Calu3 (cell line): ENCODE results near the gene COL6A2. TPM values are rescaled to one million over a fixed set of nuclear protein-coding genes. Genes with fewer than 3 reads are reported as not detected.

Experiments used
- BruUV-seq: library from RNA; stranded (reverse); fragments of 400-500 nt; replicated peaks from 2 replicates; lab custom pipeline; 2021; lab: Mats Ljungman, UMichigan
- CTCF ChIA-PET: fragments of 300-600 bp; sonication (Branson Sonifier 250); formaldehyde crosslinking; loops from one replicate; lab custom pipeline; 2022; ENCODE audit warnings: antibody characterized with exemption; lab: Charles Lee
- DNase-seq: peaks from one replicate; pipeline ENCODE4 v3.0.0; 2022
- H3K27ac Mint-ChIP-seq: one replicate; pipeline ENCODE4 v1.8.0; 2022; ENCODE audit warnings: mixed read lengths; ENCODE audit not compliant: unreplicated experiment
- H3K27me3 Mint-ChIP-seq: one replicate; pipeline ENCODE4 v1.8.0; 2022; ENCODE audit warnings: mixed read lengths; ENCODE audit not compliant: unreplicated experiment
- H3K36me3 Mint-ChIP-seq: one replicate; pipeline ENCODE4 v1.8.0; 2022; ENCODE audit warnings: mild to moderate bottlenecking, moderate library complexity, mixed read lengths; ENCODE audit not compliant: insufficient read depth, unreplicated experiment
- H3K4me1 Mint-ChIP-seq: one replicate; pipeline ENCODE4 v1.8.0; 2022; ENCODE audit warnings: mild to moderate bottlenecking, low read depth, mixed read lengths; ENCODE audit not compliant: unreplicated experiment
- H3K4me3 Mint-ChIP-seq: one replicate; pipeline ENCODE4 v1.8.0; 2022; ENCODE audit warnings: mild to moderate bottlenecking, low read depth, moderate library complexity, mixed read lengths; ENCODE audit not compliant: unreplicated experiment
- H3K9me3 Mint-ChIP-seq: one replicate; pipeline ENCODE4 v1.8.0; 2022; ENCODE audit warnings: low read depth, mixed read lengths; ENCODE audit not compliant: unreplicated experiment
- intact Hi-C: fragments of 100-400 bp; cut with micrococcal nuclease; formaldehyde crosslinking; loops from one replicate; pipeline ENCODE4 v1.10.0; 2022; ENCODE audit not compliant: unreplicated experiment
- total RNA-seq: library from RNA; stranded (reverse); gene quantifications from 2 replicates; pipeline ENCODE4 v1.2.3, GENCODE V29; 2022
- TF ChIP-seq, protein P1 (sequence below): fragments of 200-600 bp; IDR thresholded peaks from one replicate; pipeline ENCODE4 v1.8.0; 2022; ENCODE audit warnings: antibody characterized with exemption; ENCODE audit not compliant: unreplicated experiment

The COL6A2 gene
- total RNA-seq, 1 experiment from 2014 or later = 3.4 TPM

DNA sequence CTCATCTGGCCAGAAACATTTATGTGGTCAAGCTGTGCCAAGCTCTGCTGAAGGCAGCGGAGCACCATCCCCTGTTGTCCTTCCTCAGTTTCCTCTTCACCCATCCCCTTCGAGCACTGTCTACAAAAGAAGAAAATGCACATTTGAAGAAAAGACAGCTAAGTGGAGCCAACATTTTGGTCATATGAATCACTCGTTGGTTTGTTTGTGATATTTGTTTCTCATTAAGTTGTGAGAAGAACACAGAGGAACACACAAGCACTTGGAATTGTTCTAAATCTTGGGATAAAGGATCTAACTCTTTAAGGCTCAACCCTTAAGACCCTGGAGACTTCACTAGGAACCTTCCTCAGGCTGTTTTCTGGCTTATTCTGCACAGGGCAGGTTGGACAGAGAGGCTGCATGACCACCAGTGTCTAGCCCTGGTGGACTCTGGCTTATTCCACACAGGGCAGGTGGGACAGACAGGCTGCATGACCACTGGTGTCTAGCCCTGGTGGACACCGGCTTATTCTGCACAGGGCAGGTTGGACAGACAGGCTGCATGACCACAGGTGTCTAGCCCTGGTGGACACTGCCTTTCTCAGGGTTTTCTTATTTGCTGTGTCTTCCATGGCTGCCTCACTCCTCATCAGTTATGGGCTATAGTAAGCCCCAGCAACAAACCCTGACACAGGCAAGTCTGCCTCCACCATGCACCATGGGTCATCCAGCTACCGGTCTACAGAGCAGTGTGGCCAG is 35.3 kb upstream of the COL6A2 start:
- peaks cover 8% of the 10 kb centered on the region for H3K4me1 Mint-ChIP-seq
- BruUV-seq = no TSS peak
- DNase-seq = no peak
- CTCF ChIA-PET = no interaction called here
- intact Hi-C loops = no loop called here
- TF ChIP-seq, protein P1, sequence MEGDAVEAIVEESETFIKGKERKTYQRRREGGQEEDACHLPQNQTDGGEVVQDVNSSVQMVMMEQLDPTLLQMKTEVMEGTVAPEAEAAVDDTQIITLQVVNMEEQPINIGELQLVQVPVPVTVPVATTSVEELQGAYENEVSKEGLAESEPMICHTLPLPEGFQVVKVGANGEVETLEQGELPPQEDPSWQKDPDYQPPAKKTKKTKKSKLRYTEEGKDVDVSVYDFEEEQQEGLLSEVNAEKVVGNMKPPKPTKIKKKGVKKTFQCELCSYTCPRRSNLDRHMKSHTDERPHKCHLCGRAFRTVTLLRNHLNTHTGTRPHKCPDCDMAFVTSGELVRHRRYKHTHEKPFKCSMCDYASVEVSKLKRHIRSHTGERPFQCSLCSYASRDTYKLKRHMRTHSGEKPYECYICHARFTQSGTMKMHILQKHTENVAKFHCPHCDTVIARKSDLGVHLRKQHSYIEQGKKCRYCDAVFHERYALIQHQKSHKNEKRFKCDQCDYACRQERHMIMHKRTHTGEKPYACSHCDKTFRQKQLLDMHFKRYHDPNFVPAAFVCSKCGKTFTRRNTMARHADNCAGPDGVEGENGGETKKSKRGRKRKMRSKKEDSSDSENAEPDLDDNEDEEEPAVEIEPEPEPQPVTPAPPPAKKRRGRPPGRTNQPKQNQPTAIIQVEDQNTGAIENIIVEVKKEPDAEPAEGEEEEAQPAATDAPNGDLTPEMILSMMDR = no peak
- H3K4me3 Mint-ChIP-seq = no peak overlapping the region
- peaks cover 20% of the 10 kb centered on the region for H3K27me3 Mint-ChIP-seq
- peaks cover 4% of the 10 kb centered on the region for H3K9me3 Mint-ChIP-seq
- no peaks in the 10 kb centered on the region for H3K36me3 Mint-ChIP-seq
- no peak overlapping the region for H3K27ac Mint-ChIP-seq

DNA sequence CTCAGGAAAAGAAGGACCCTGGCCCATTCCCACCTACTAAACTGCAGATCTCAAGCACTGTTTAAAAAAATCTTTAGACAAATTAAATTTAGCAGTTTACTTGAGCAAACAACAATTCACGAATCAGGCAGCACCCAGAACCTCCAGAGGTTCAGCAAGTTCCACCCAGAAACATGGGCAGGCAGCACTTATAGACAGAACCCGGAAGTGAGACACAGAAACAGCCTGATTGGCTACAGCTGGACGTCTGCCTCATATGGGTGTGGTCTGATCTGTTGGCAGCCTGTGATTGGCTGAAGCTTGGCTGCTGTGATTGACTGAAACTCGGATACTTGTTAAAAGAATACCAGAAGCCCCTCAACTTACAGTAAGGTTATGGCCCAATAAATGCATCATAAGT is 34.7 kb upstream of the COL6A2 start:
- BruUV-seq = no TSS peak
- Mint-ChIP-seq H3K27ac (no peak overlapping the region), H3K4me1 (peaks cover 8% of the 10 kb centered on the region), H3K36me3 (no peaks in the 10 kb centered on the region), H3K4me3 (no peak overlapping the region), H3K27me3 (peaks cover 20% of the 10 kb centered on the region), H3K9me3 (peaks cover 4% of the 10 kb centered on the region)
- CTCF ChIA-PET = no interaction called here
- DNase-seq = no peak
- TF ChIP-seq, protein P1 = no peak
- intact Hi-C loops = no loop called here

DNA sequence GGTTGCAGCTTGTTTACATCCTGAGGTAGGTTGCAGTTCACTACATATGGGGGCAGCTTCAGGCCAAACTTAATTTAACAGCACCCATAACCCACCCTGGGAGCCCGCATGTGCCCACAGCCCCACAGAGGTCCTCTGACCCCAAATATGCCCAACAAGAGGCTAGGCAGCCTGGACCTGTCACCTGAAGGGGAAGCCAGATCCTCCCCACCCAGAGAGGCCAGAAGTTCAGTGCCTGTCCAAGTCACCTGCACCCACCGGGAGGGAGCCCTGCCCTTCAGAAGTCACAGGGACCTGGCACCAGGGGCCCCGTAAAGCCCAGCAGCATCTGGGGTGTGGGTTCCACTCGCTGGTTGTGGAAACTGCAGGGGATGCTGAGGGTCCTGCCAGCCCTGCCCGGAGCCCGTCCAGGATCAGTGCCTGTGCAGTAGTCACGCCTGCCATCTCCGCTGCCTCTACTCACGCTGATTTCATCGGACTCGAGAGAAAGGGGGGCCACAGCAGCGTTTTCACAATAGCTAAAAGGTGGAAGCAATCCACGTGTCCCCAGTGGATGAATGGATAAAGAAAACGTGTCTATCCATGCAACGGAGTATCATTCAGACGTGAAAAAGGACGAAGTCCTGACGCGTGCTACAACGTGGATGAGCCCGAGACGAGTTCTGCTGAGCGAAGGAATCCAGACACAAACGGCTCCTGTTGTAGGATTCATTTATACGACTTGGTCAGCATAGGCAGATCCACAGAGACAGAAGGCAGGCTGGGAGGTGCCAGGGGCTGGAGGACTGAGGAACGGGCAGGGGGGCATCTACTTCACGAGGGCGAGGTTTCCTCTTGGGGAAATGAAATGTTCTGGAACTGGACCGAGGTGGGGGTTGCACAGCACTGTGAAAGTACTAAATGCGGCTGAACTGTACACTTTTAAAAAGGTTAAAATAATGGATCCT is 33.9 kb upstream of the COL6A2 start:
- Mint-ChIP-seq H3K4me3 (no peak overlapping the region), H3K36me3 (no peaks in the 10 kb centered on the region), H3K27ac (no peak overlapping the region), H3K9me3 (peaks cover 4% of the 10 kb centered on the region), H3K4me1 (peaks cover 8% of the 10 kb centered on the region), H3K27me3 (peaks cover 20% of the 10 kb centered on the region)
- BruUV-seq = no TSS peak
- intact Hi-C loops = no loop called here
- DNase-seq = no peak
- TF ChIP-seq, protein P1 = no peak
- CTCF ChIA-PET = no interaction called here

DNA sequence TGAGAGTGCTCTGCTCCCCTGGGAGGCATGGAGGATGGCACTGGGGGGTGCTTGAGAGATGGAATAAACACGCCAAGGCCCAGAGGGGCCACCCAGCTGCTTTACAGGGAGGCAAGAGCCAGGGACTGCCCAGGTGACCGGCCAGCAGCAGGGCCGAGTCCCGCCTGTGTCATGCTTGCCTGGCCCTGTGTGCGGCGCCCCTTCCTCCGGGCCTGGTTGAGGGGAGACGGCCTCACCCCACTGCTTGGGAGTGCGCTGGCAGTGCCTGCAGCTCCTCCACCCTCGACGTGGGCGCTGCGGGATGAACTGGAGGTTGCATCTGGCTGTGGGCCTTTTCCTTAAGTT is 33.1 kb upstream of the COL6A2 start:
- CTCF ChIA-PET = no interaction called here
- no TSS peak for BruUV-seq
- intact Hi-C loops = no loop called here
- TF ChIP-seq, protein P1 = no peak
- peaks cover 20% of the 10 kb centered on the region for H3K27me3 Mint-ChIP-seq
- DNase-seq = no peak
- no peak overlapping the region for H3K4me3 Mint-ChIP-seq
- H3K9me3 Mint-ChIP-seq = no peaks in the 10 kb centered on the region
- peaks cover 8% of the 10 kb centered on the region for H3K4me1 Mint-ChIP-seq
- no peaks in the 10 kb centered on the region for H3K36me3 Mint-ChIP-seq
- H3K27ac Mint-ChIP-seq = no peak overlapping the region
